GM12892 (cell line): ENCODE data around the gene PHF20.
"Not testable (repeated sequence)": the region's sequence is repeated elsewhere in the genome, so short reads cannot be mapped to it uniquely, and the experiment has no call there.

Source experiments
- POLR2A ChIP-seq: IDR thresholded peaks from 2 replicates; pipeline ENCODE4 v1.6.1; 2011; ENCODE audit warnings: low read depth, low read length, control low read depth
- POLR2AphosphoS5 ChIP-seq: IDR thresholded peaks from 2 replicates; pipeline ENCODE4 v1.6.1; 2011; ENCODE audit warnings: low read depth, low read length, control low read depth

DNA sequence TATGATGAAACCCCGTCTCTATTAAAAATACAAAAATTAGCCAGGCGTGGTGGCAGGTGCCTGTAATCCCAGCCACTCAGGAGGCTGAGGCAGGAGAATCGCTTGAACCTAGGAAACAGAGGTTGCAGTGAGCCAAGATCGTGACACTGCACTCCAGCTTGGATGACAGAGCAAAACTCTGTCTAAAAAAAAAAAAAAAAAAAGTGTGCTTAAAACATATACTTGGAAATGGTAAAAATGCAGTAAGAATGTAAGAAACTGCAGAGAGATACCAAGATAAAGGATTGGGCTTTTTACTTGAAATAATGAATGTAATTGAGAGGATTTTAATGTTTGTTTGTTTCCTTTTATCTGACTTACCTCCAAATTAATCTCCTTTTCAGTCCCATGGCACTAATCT lies 129.4 kb downstream of the PHF20 start:
- not testable (repeated sequence) for TF ChIP-seq POLR2AphosphoS5, POLR2A
